SK-N-SH (cell line): Measurements from ENCODE around the gene FOXA1. TPM values are rescaled to one million over a fixed set of nuclear protein-coding genes. Genes with fewer than 3 reads are reported as not detected.

Experiments used
- CTCF ChIA-PET: fragments of 300-600, 350-600 bp; formaldehyde crosslinking; extraction: SDS; loops from one replicate; lab custom pipeline; 2021; lab: Yijun Ruan, JAX
- POLR2A ChIA-PET: fragments of 350-600 bp; sonication (Branson Sonifier 250); formaldehyde crosslinking; extraction: SDS; loops from one replicate; lab custom pipeline; 2020; ENCODE audit warnings: antibody characterized with exemption, inconsistent platforms; lab: Yijun Ruan, JAX
- DNase-seq: peaks from one replicate; pipeline ENCODE4 v3.0.0; 2012
- H2AFZ ChIP-seq: fragments of 200-600 bp; sonication (generic); 2 replicates; pipeline ENCODE4 v1.8.1; 2016; ENCODE audit warnings: antibody characterized with exemption, mild to moderate bottlenecking, low read depth
- H3F3A ChIP-seq: fragments of 200-600 bp; sonication (generic); replicated peaks from 2 replicates; pipeline ENCODE3; 2016; ENCODE audit warnings: antibody characterized with exemption, mild to moderate bottlenecking; ENCODE audit not compliant: insufficient read depth
- H3K27ac ChIP-seq, 2 experiments: fragments of 200-500 bp in 1 of 2; fragments of 200-600 bp in 1 of 2; sonication (Bioruptor generic) in 1 of 2; sonication (generic), shearing (Covaris generic) in 1 of 2; 2 replicates each; pipeline versions ENCODE4 v1.5.1 to v1.6.1; 2014 to 2016; ENCODE audit warnings: low read depth in 2 of 2, inconsistent platforms in 1 of 2, low read length in 1 of 2, mild to moderate bottlenecking in 1 of 2, mixed read lengths in 1 of 2
- H3K27me3 ChIP-seq: fragments of 200-600 bp; sonication (generic), shearing (Covaris generic); 2 replicates; pipeline ENCODE4 v1.6.1; 2016; ENCODE audit warnings: mixed run types; ENCODE audit not compliant: insufficient read depth
- H3K36me3 ChIP-seq, 2 experiments: fragments of 200-500 bp in 1 of 2; fragments of 200-600 bp in 1 of 2; sonication (Bioruptor generic) in 1 of 2; sonication (generic) in 1 of 2; replicated peaks in 1 of 2; 2 replicates each; pipeline versions ENCODE3 to v1.5.1; 2014 to 2016; ENCODE audit warnings: low read length in 1 of 2, mild to moderate bottlenecking in 1 of 2; ENCODE audit not compliant: insufficient read depth in 2 of 2, control insufficient read depth in 1 of 2
- H3K4me1 ChIP-seq, 2 experiments: fragments of 200-500 bp in 1 of 2; fragments of 200-600 bp in 1 of 2; sonication (Bioruptor generic) in 1 of 2; sonication (generic), shearing (Covaris generic) in 1 of 2; 2 replicates each; pipeline versions ENCODE4 v1.5.1 to v1.6.1; 2014 to 2016; ENCODE audit warnings: low read depth in 1 of 2, low read length in 1 of 2, mixed run types in 1 of 2; ENCODE audit not compliant: insufficient read depth in 2 of 2, control insufficient read depth in 1 of 2
- H3K4me2 ChIP-seq: fragments of 200-600 bp; sonication (generic), shearing (Covaris generic); 2 replicates; pipeline ENCODE4 v1.6.1; 2017; ENCODE audit warnings: mixed run types
- H3K4me3 ChIP-seq, 2 experiments: fragments of 200-500 bp in 1 of 2; fragments of 200-600 bp in 1 of 2; sonication (Bioruptor generic) in 1 of 2; sonication (generic), shearing (Covaris generic) in 1 of 2; 2 replicates each; pipeline versions ENCODE4 v1.5.1 to v1.8.1; 2014 to 2016; ENCODE audit warnings: low read depth in 2 of 2, inconsistent platforms in 1 of 2, low read length in 1 of 2, mild to moderate bottlenecking in 1 of 2, mixed read lengths in 1 of 2, moderate library complexity in 1 of 2
- H3K79me2 ChIP-seq: fragments of 200-600 bp; sonication (generic); 2 replicates; pipeline ENCODE4 v1.8.1; 2017; ENCODE audit warnings: mild to moderate bottlenecking; ENCODE audit not compliant: insufficient read depth
- H3K9ac ChIP-seq: fragments of 200-600 bp; sonication (generic); 2 replicates; pipeline ENCODE4 v1.6.1; 2017; ENCODE audit warnings: mixed run types
- H3K9me2 ChIP-seq: fragments of 200-600 bp; sonication (generic); 2 replicates; pipeline ENCODE4 v1.6.1; 2017; ENCODE audit warnings: mixed run types
- H3K9me3 ChIP-seq: fragments of 200-600 bp; sonication (generic); 2 replicates; pipeline ENCODE4 v1.6.1; 2017; ENCODE audit warnings: mixed run types, mild to moderate bottlenecking, moderate library complexity
- H4K20me1 ChIP-seq: fragments of 200-600 bp; sonication (generic); 2 replicates; pipeline ENCODE4 v1.6.1; 2017; ENCODE audit warnings: mild to moderate bottlenecking, mixed run types; ENCODE audit not compliant: insufficient read depth
- CHD2 ChIP-seq: fragments of 150-350 bp; IDR thresholded peaks from 2 replicates; pipeline ENCODE4 v1.6.1; 2018; ENCODE audit warnings: low read length; ENCODE audit not compliant: partially characterized antibody
- CTCF ChIP-seq: fragments of 200-600 bp; sonication (generic); IDR thresholded peaks from 2 replicates; pipeline ENCODE4 v1.6.1; 2017; ENCODE audit warnings: antibody characterized with exemption, mild to moderate bottlenecking, moderate library complexity
- FOSL2 ChIP-seq: IDR thresholded peaks from 2 replicates; pipeline ENCODE4 v1.4.0; 2012; ENCODE audit warnings: low read depth, mild to moderate bottlenecking, moderate library complexity, borderline replicate concordance
- FOXJ3 ChIP-seq: sonication (generic); formaldehyde crosslinking; IDR thresholded peaks from 2 replicates; pipeline ENCODE4 v1.5.1; 2020; ENCODE audit warnings: mild to moderate bottlenecking, missing genetic modification reagents
- FOXM1 ChIP-seq: IDR thresholded peaks from 2 replicates; pipeline ENCODE4 v1.4.0; 2012; ENCODE audit warnings: low read depth, mild to moderate bottlenecking
- GATA2 ChIP-seq: sonication (generic); formaldehyde crosslinking; IDR thresholded peaks from 2 replicates; pipeline ENCODE4 v1.5.0; 2020; ENCODE audit warnings: mild to moderate bottlenecking, missing genetic modification reagents
- MEF2A ChIP-seq: IDR thresholded peaks from 2 replicates; pipeline ENCODE4 v1.4.0; 2012; ENCODE audit warnings: low read depth, borderline replicate concordance
- NFIC ChIP-seq: IDR thresholded peaks from 2 replicates; pipeline ENCODE4 v1.4.0; 2012; ENCODE audit warnings: borderline replicate concordance
- NRF1 ChIP-seq: IDR thresholded peaks from 2 replicates; pipeline ENCODE4 v1.6.1; 2012; ENCODE audit warnings: low read depth, mild to moderate bottlenecking, low read length
- RXRA ChIP-seq: IDR thresholded peaks from 2 replicates; pipeline ENCODE4 v1.4.0; 2012; ENCODE audit warnings: low read depth, mild to moderate bottlenecking, borderline replicate concordance
- SIN3A ChIP-seq: IDR thresholded peaks from 2 replicates; pipeline ENCODE4 v1.6.1; 2012; ENCODE audit warnings: low read depth, mild to moderate bottlenecking, low read length, moderate library complexity, borderline replicate concordance
- SMC3 ChIP-seq: IDR thresholded peaks from 2 replicates; pipeline ENCODE4 v1.6.1; 2012; ENCODE audit warnings: low read depth, low read length, improper control_type of control experiment
- TEAD4 ChIP-seq: IDR thresholded peaks from 2 replicates; pipeline ENCODE4 v1.4.0; 2012; ENCODE audit warnings: mild to moderate bottlenecking, borderline replicate concordance; ENCODE audit not compliant: insufficient read depth
- ZBTB33 ChIP-seq: IDR thresholded peaks from 2 replicates; pipeline ENCODE4 v1.4.0; 2012; ENCODE audit warnings: low read depth, borderline replicate concordance
- WGBS: methylation state at CpG from one replicate; pipeline ENCODE4 v1.1.6; 2017; ENCODE audit warnings: low lambda C conversion rate; 5-methylcytosine and 5-hydroxymethylcytosine counted together
- polyA plus RNA-seq, 3 experiments: library from polyadenylated mRNA; depleted of rRNA; stranded (reverse); fragments of >200 nt; gene quantifications; 2 replicates each; pipeline ENCODE4 v1.2.3, GENCODE V29; 2012
- TF ChIP-seq, protein P1 (sequence below): fragments of 150-350 bp; IDR thresholded peaks from 2 replicates; pipeline ENCODE4 v1.6.1; 2016; ENCODE audit warnings: mild to moderate bottlenecking, low read depth, low read length

The FOXA1 gene
- polyA plus RNA-seq, 1 of the 3 experiments (the other 2 are of a cell fraction), result not detected

GRCh38 chr14:37606678-37607077, 11.6 kb upstream of the FOXA1 start (continued):
- TF ChIP-seq NRF1 (no peak), SIN3A (no peak), TEAD4 (no peak), SMC3 (no peak), FOXJ3 (CRISPR knock-in tag) (no peak), CHD2 (no peak), FOSL2 (no peak)
- TF ChIP-seq, protein P1, sequence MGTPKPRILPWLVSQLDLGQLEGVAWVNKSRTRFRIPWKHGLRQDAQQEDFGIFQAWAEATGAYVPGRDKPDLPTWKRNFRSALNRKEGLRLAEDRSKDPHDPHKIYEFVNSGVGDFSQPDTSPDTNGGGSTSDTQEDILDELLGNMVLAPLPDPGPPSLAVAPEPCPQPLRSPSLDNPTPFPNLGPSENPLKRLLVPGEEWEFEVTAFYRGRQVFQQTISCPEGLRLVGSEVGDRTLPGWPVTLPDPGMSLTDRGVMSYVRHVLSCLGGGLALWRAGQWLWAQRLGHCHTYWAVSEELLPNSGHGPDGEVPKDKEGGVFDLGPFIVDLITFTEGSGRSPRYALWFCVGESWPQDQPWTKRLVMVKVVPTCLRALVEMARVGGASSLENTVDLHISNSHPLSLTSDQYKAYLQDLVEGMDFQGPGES, result no peak

DNA sequence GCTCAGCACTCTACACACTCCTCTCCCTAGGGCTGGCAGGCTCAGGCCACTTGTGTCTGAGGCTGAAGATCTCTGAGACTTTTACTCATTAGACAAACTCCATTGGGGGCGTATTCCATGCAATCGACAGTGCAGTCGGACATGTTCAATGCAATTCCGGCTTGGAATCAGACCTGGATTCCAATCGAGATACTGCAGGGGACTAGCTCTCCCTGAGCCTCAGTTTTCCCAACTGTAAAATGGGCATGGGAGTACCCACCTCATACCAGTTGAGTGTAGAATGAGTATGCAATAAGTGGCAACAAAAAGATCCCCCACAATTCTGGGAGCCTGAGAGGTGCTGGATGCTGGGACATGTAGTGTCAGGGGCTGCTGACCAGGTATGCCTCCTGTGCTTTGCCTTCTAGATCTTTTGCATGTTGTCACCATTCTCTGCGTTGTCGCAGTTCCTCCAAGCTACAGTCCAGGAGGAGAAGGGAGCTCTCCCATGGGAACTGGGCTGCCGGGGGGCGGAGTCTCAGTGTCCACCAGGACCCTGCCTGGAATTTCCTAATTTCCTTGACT, 8.7 kb upstream of the FOXA1 start:
- CTCF ChIA-PET, result no interaction called here
- 13% methylated on average over 6 of the region's 9 CpGs for WGBS
- Histone ChIP-seq H3K9ac (no peak overlapping the region), H3K27ac (no peak overlapping the region), H3K27me3 (peaks cover 4% of the 10 kb centered on the region; the same call in 1 of the 2 replicates), H3K4me1 (no peaks in the 10 kb centered on the region), H3K9me3 (no peaks in the 10 kb centered on the region), H3K4me3 (no peak overlapping the region), H3K9me2 (no peaks in the 10 kb centered on the region), H2AFZ (no peak overlapping the region), H3F3A (no peaks in the 10 kb centered on the region), H3K4me2 (no peak overlapping the region), H3K79me2 (no peaks in the 10 kb centered on the region), H4K20me1 (no peaks in the 10 kb centered on the region), H3K36me3 (no peaks in the 10 kb centered on the region)
- TF ChIP-seq MEF2A (no peak), NFIC (no peak), CTCF (no peak), SIN3A (no peak), FOXM1 (no peak), ZBTB33 (no peak), RXRA (no peak), GATA2 (CRISPR knock-in tag) (no peak), FOXJ3 (CRISPR knock-in tag) (no peak)
- no peak for DNase-seq
- POLR2A ChIA-PET, result no interaction called here
